A549 (cell line): ENCODE measurements around the gene SHISAL2A.

Experiments used
- BHLHE40 ChIP-seq: IDR thresholded peaks from 2 replicates; pipeline ENCODE4 v1.6.1; 2012; ENCODE audit warnings: low read depth, low read length, inconsistent platforms
- CBX2 ChIP-seq: fragments of 200-600 bp; sonication (generic); IDR thresholded peaks from 2 replicates; pipeline ENCODE4 v1.6.1; 2016; ENCODE audit warnings: low read depth, mild to moderate bottlenecking, borderline replicate concordance
- CHD2 ChIP-seq: fragments of 150-350 bp; IDR thresholded peaks from 2 replicates; pipeline ENCODE4 v1.6.1; 2014; ENCODE audit warnings: low read length; ENCODE audit not compliant: partially characterized antibody
- CHD4 ChIP-seq: fragments of 200-600 bp; sonication (generic); IDR thresholded peaks from 2 replicates; pipeline ENCODE4 v1.6.1; 2016; ENCODE audit warnings: antibody characterized with exemption, mild to moderate bottlenecking, borderline replicate concordance
- CTCF ChIP-seq: fragments of >200 bp; sonication (Bioruptor Twin); formaldehyde crosslinking; IDR thresholded peaks from 3 replicates; pipeline ENCODE4 v1.5.1; 2016
- E2F6 ChIP-seq: IDR thresholded peaks from 2 replicates; pipeline ENCODE4 v1.6.1; 2012; ENCODE audit warnings: low read depth, borderline replicate concordance
- EP300 ChIP-seq, 2 experiments: fragments of >200 bp; sonication (Bioruptor Twin); formaldehyde crosslinking; IDR thresholded peaks; 2 replicates in 1 of 2; 3 replicates in 1 of 2; pipeline ENCODE4 v1.6.1; 2016 to 2017
- FOXS1 ChIP-seq: fragments of 250-450 bp; sonication (Bioruptor Pico); IDR thresholded peaks from 2 replicates; pipeline ENCODE4 v1.5.0; 2020; ENCODE audit warnings: mild to moderate bottlenecking, moderate library complexity
- HMGXB4 ChIP-seq: fragments of 250-450 bp; sonication (Bioruptor Pico); IDR thresholded peaks from 2 replicates; pipeline ENCODE4 v1.5.0; 2021; ENCODE audit warnings: mild to moderate bottlenecking, moderate library complexity, borderline replicate concordance
- RFX5 ChIP-seq: fragments of 450-650 bp; IDR thresholded peaks from 2 replicates; pipeline ENCODE4 v1.7.1; 2014; ENCODE audit warnings: antibody characterized with exemption, mild to moderate bottlenecking, moderate library complexity
- ZFP36 ChIP-seq: fragments of 450-650 bp; IDR thresholded peaks from 2 replicates; pipeline ENCODE4 v1.6.1; 2014; ENCODE audit warnings: borderline replicate concordance; ENCODE audit not compliant: partially characterized antibody

- TF ChIP-seq CTCF (no peak), E2F6 (no peak), HMGXB4 (no peak), ZFP36 (no peak), BHLHE40 (no peak), CHD2 (no peak), EP300 (IDR thresholded peaks at IDR 0.05) (no peak), RFX5 (no peak), FOXS1 (CRISPR knock-in tag) (no peak), CHD4 (no peak), CBX2 (no peak)
Observed at GRCh38 chr1:52645261-52645660, 12.3 kb downstream of the SHISAL2A start.
